HEK293 (cell line): Measurements from ENCODE around the gene RTN3.
A peak's percentile ranks its signal among the peaks of the same experiment; 100 is the strongest.

Experiments
- BCL11B ChIP-seq: fragments of 450-650 bp; formaldehyde crosslinking; IDR thresholded peaks from 2 replicates; pipeline ENCODE4 v1.5.1; 2016; ENCODE audit warnings: low read depth, missing biosample characterization, missing genetic modification characterization
- GLI2 ChIP-seq: fragments of 450-650 bp; formaldehyde crosslinking; IDR thresholded peaks from 2 replicates; pipeline ENCODE4; 2017; ENCODE audit warnings: missing biosample characterization, missing genetic modification characterization, low read depth, borderline replicate concordance
- HOXC10 ChIP-seq: sonication (generic); formaldehyde crosslinking; IDR thresholded peaks from 2 replicates; pipeline ENCODE4 v1.8.1; 2023; ENCODE audit warnings: mild to moderate bottlenecking, missing genetic modification reagents
- KLF10 ChIP-seq: fragments of 450-650 bp; IDR thresholded peaks from 2 replicates; pipeline ENCODE4 v1.5.1; 2018; ENCODE audit warnings: missing biosample characterization, mild to moderate bottlenecking, missing genetic modification characterization
- MYNN ChIP-seq: fragments of 450-650 bp; formaldehyde crosslinking; IDR thresholded peaks from 2 replicates; pipeline ENCODE4 v1.5.1; 2016; ENCODE audit warnings: missing biosample characterization, missing genetic modification characterization, borderline replicate concordance
- OVOL3 ChIP-seq: fragments of 450-650 bp; formaldehyde crosslinking; IDR thresholded peaks from 2 replicates; pipeline ENCODE4 v1.5.1; 2016; ENCODE audit warnings: missing biosample characterization, missing genetic modification characterization
- TRIM28 ChIP-seq: IDR thresholded peaks from 2 replicates; pipeline ENCODE4 v1.6.1; 2011; ENCODE audit warnings: low read length, control low read depth, borderline replicate concordance
- ZBTB10 ChIP-seq: fragments of 450-650 bp; formaldehyde crosslinking; IDR thresholded peaks from 2 replicates; pipeline ENCODE4 v1.5.1; 2016; ENCODE audit warnings: missing biosample characterization, missing genetic modification characterization
- ZBTB21 ChIP-seq: fragments of 450-650 bp; formaldehyde crosslinking; IDR thresholded peaks from 2 replicates; pipeline ENCODE4 v1.5.1; 2017; ENCODE audit warnings: missing biosample characterization, missing genetic modification characterization
- ZBTB49 ChIP-seq: fragments of 450-650 bp; formaldehyde crosslinking; IDR thresholded peaks from 2 replicates; pipeline ENCODE4 v1.5.1; 2016; ENCODE audit warnings: missing biosample characterization, missing genetic modification characterization, low read depth
- ZNF157 ChIP-seq: fragments of 450-650 bp; formaldehyde crosslinking; IDR thresholded peaks from 2 replicates; pipeline ENCODE4 v1.5.1; 2016; ENCODE audit warnings: missing biosample characterization, missing genetic modification characterization
- ZNF184 ChIP-seq: fragments of 450-650 bp; IDR thresholded peaks from 2 replicates; pipeline ENCODE4 v1.5.1; 2018; ENCODE audit warnings: missing biosample characterization, mild to moderate bottlenecking, missing genetic modification characterization
- ZNF239 ChIP-seq: fragments of 450-650 bp; formaldehyde crosslinking; IDR thresholded peaks from 2 replicates; pipeline ENCODE4 v1.5.1; 2016; ENCODE audit warnings: missing biosample characterization, missing genetic modification characterization
- ZNF266 ChIP-seq: fragments of 450-650 bp; formaldehyde crosslinking; IDR thresholded peaks from 2 replicates; pipeline ENCODE4 v1.5.1; 2016; ENCODE audit warnings: missing biosample characterization, missing genetic modification characterization, low read depth
- ZNF324 ChIP-seq: fragments of 450-650 bp; formaldehyde crosslinking; IDR thresholded peaks from 2 replicates; pipeline ENCODE4 v1.5.1; 2016; ENCODE audit warnings: missing biosample characterization, missing genetic modification characterization
- ZNF350 ChIP-seq: fragments of 450-650 bp; formaldehyde crosslinking; IDR thresholded peaks from 2 replicates; pipeline ENCODE4 v1.5.0; 2017; ENCODE audit warnings: missing biosample characterization, mild to moderate bottlenecking, missing genetic modification characterization
- ZNF37A ChIP-seq: fragments of 450-650 bp; IDR thresholded peaks from 2 replicates; pipeline ENCODE4 v1.5.1; 2018; ENCODE audit warnings: missing biosample characterization, missing genetic modification characterization
- ZNF426 ChIP-seq: fragments of 450-650 bp; formaldehyde crosslinking; IDR thresholded peaks from 2 replicates; pipeline ENCODE4 v1.5.1; 2017; ENCODE audit warnings: missing biosample characterization, missing genetic modification characterization, mild to moderate bottlenecking, inconsistent platforms, moderate library complexity
- ZNF514 ChIP-seq: fragments of 450-650 bp; formaldehyde crosslinking; IDR thresholded peaks from 2 replicates; pipeline ENCODE4 v1.5.1; 2016; ENCODE audit warnings: missing biosample characterization, missing genetic modification characterization
- ZNF529 ChIP-seq: fragments of 450-650 bp; formaldehyde crosslinking; IDR thresholded peaks from 2 replicates; pipeline ENCODE4 v1.5.1; 2017; ENCODE audit warnings: missing genetic modification characterization, missing biosample characterization; ENCODE audit not compliant: insufficient replicate concordance
- ZNF544 ChIP-seq: fragments of 450-650 bp; formaldehyde crosslinking; IDR thresholded peaks from 2 replicates; pipeline ENCODE4 v1.5.0; 2017; ENCODE audit warnings: missing biosample characterization, missing genetic modification characterization
- ZNF549 ChIP-seq: fragments of 450-650 bp; IDR thresholded peaks from 2 replicates; pipeline ENCODE4 v1.5.1; 2018; ENCODE audit warnings: missing biosample characterization, missing genetic modification characterization, mild to moderate bottlenecking, inconsistent platforms, moderate library complexity
- ZNF624 ChIP-seq: fragments of 450-650 bp; formaldehyde crosslinking; IDR thresholded peaks from 2 replicates; pipeline ENCODE4 v1.5.1; 2017; ENCODE audit warnings: missing biosample characterization, missing genetic modification characterization
- ZNF629 ChIP-seq: fragments of 450-650 bp; formaldehyde crosslinking; IDR thresholded peaks from 2 replicates; pipeline ENCODE4 v1.5.1; 2017; ENCODE audit warnings: missing biosample characterization, missing genetic modification characterization
- ZNF664 ChIP-seq: fragments of 450-650 bp; formaldehyde crosslinking; IDR thresholded peaks from 2 replicates; pipeline ENCODE4 v1.5.1; 2016; ENCODE audit warnings: missing biosample characterization, missing genetic modification characterization
- ZNF777 ChIP-seq: fragments of 450-650 bp; formaldehyde crosslinking; IDR thresholded peaks from 2 replicates; pipeline ENCODE4 v1.5.1; 2017; ENCODE audit warnings: missing biosample characterization, missing genetic modification characterization, borderline replicate concordance
- ZNF837 ChIP-seq: fragments of 450-650 bp; formaldehyde crosslinking; IDR thresholded peaks from 2 replicates; pipeline ENCODE4 v1.5.1; 2016; ENCODE audit warnings: missing biosample characterization, missing genetic modification characterization
- ZSCAN23 ChIP-seq: fragments of 450-650 bp; formaldehyde crosslinking; IDR thresholded peaks from 2 replicates; pipeline ENCODE4 v1.5.1; 2016; ENCODE audit warnings: missing biosample characterization, missing genetic modification characterization
- TF ChIP-seq, protein P1 (sequence below): fragments of 450-650 bp; formaldehyde crosslinking; IDR thresholded peaks from 2 replicates; pipeline ENCODE4 v1.5.1; 2017; ENCODE audit warnings: missing biosample characterization, missing genetic modification characterization
- TF ChIP-seq, protein P2 (sequence below): fragments of 450-650 bp; formaldehyde crosslinking; IDR thresholded peaks from 2 replicates; pipeline ENCODE4 v1.5.1; 2017; ENCODE audit warnings: missing biosample characterization, mild to moderate bottlenecking, missing genetic modification characterization, moderate library complexity
- TF ChIP-seq, protein P3 (sequence below): fragments of 450-650 bp; formaldehyde crosslinking; IDR thresholded peaks from 2 replicates; pipeline ENCODE4 v1.5.1; 2016; ENCODE audit warnings: missing biosample characterization, missing genetic modification characterization

RTN3 gene

DNA sequence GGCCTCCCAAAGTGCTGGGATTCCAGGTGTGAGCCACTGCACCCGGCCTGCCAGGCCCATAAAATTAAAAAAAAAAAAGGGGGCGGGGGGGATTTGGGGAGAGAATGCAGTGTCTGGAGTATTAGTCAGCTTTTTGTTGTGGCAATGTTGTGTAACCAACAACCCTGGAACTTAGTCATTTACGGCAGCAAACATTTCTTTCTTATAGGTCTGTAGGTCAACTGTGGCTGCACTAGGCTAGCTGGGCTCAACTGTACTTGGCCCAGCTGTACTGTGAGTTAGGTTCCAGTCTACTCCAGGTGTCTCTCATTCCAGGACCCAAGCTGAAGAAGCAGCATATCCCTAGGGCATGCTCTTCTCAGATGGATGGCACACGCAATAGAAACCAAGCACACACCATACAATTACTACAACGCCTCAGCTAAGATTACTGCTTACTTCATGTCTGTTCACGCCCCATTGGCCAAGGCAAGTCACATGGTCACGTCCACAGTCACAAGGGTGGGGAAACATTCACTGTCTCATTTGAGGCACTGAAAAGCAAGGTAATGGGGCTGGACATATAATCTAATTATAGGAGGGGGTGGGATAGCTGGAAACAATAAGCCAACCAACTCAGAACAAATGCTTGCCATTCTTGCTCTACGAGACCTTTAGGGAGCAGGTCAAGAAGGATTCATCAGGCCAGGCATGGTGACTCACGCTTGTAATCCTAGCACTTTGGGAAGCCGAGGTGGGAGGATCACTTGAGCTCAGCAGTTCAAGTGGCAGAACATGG lies 121.5 kb downstream of the RTN3 start (continued):
- no peak for TF ChIP-seq MYNN
- peak; percentile 84 for TF ChIP-seq ZNF629 (tag by site-specific recombination)
- no peak for TF ChIP-seq ZNF239 (tag by site-specific recombination)
- TF ChIP-seq ZNF514 (tag by site-specific recombination): no peak
- no peak for TF ChIP-seq ZNF37A (tag by site-specific recombination)
- no peak for TF ChIP-seq KLF10 (tag by site-specific recombination)
- no peak for TF ChIP-seq ZNF184
- no peak for TF ChIP-seq ZNF266 (tag by site-specific recombination)
- no peak for TF ChIP-seq GLI2
- TF ChIP-seq ZNF157 (tag by site-specific recombination): no peak
- TF ChIP-seq ZNF350: no peak
- TF ChIP-seq ZNF544 (tag by site-specific recombination): no peak
- TF ChIP-seq OVOL3: no peak
- no peak for TF ChIP-seq ZNF837 (tag by site-specific recombination)
- TF ChIP-seq, protein P1, sequence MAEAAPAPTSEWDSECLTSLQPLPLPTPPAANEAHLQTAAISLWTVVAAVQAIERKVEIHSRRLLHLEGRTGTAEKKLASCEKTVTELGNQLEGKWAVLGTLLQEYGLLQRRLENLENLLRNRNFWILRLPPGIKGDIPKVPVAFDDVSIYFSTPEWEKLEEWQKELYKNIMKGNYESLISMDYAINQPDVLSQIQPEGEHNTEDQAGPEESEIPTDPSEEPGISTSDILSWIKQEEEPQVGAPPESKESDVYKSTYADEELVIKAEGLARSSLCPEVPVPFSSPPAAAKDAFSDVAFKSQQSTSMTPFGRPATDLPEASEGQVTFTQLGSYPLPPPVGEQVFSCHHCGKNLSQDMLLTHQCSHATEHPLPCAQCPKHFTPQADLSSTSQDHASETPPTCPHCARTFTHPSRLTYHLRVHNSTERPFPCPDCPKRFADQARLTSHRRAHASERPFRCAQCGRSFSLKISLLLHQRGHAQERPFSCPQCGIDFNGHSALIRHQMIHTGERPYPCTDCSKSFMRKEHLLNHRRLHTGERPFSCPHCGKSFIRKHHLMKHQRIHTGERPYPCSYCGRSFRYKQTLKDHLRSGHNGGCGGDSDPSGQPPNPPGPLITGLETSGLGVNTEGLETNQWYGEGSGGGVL (tag by site-specific recombination): peak; percentile 41; the same call in 1 of the 2 replicates
- TF ChIP-seq ZSCAN23 (tag by site-specific recombination): no peak
- no peak for TF ChIP-seq ZNF426 (tag by site-specific recombination)
- peak; percentile 79 for TF ChIP-seq TRIM28
- TF ChIP-seq ZBTB10 (tag by site-specific recombination): no peak
- no peak for TF ChIP-seq ZNF624 (tag by site-specific recombination)
- no peak for TF ChIP-seq ZNF529 (tag by site-specific recombination)
- TF ChIP-seq, protein P2, sequence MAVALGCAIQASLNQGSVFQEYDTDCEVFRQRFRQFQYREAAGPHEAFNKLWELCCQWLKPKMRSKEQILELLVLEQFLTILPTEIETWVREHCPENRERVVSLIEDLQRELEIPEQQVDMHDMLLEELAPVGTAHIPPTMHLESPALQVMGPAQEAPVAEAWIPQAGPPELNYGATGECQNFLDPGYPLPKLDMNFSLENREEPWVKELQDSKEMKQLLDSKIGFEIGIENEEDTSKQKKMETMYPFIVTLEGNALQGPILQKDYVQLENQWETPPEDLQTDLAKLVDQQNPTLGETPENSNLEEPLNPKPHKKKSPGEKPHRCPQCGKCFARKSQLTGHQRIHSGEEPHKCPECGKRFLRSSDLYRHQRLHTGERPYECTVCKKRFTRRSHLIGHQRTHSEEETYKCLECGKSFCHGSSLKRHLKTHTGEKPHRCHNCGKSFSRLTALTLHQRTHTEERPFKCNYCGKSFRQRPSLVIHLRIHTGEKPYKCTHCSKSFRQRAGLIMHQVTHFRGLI (tag by site-specific recombination): no peak
- TF ChIP-seq ZNF777: no peak
- no peak for TF ChIP-seq ZBTB49 (tag by site-specific recombination)
- TF ChIP-seq ZNF664 (tag by site-specific recombination): no peak
- TF ChIP-seq ZNF324: no peak
- TF ChIP-seq BCL11B: no peak
- TF ChIP-seq HOXC10 (CRISPR knock-in tag): no peak
- TF ChIP-seq ZNF549 (tag by site-specific recombination): no peak
- TF ChIP-seq, protein P3, sequence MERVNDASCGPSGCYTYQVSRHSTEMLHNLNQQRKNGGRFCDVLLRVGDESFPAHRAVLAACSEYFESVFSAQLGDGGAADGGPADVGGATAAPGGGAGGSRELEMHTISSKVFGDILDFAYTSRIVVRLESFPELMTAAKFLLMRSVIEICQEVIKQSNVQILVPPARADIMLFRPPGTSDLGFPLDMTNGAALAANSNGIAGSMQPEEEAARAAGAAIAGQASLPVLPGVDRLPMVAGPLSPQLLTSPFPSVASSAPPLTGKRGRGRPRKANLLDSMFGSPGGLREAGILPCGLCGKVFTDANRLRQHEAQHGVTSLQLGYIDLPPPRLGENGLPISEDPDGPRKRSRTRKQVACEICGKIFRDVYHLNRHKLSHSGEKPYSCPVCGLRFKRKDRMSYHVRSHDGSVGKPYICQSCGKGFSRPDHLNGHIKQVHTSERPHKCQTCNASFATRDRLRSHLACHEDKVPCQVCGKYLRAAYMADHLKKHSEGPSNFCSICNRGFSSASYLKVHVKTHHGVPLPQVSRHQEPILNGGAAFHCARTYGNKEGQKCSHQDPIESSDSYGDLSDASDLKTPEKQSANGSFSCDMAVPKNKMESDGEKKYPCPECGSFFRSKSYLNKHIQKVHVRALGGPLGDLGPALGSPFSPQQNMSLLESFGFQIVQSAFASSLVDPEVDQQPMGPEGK: peak; percentile 60
- TF ChIP-seq ZBTB21 (tag by site-specific recombination): peak; percentile 38
